WTC11 (cell line): ENCODE data around the gene LZTS2.

Experiments used
- KAT7 ChIP-seq: sonication (generic); formaldehyde crosslinking; IDR thresholded peaks from 2 replicates; pipeline ENCODE4 v1.8.1; 2023; ENCODE audit warnings: missing genetic modification reagents, mild to moderate bottlenecking, borderline replicate concordance
- TCF7 ChIP-seq: sonication (generic); formaldehyde crosslinking; IDR thresholded peaks from 2 replicates; pipeline ENCODE4 v1.8.0; 2022; ENCODE audit warnings: mild to moderate bottlenecking, low read depth, missing genetic modification reagents, moderate library complexity
- TF ChIP-seq, protein P1 (sequence below): sonication (generic); formaldehyde crosslinking; IDR thresholded peaks from 2 replicates; pipeline ENCODE4 v1.8.1; 2023; ENCODE audit warnings: mild to moderate bottlenecking, missing genetic modification reagents, moderate library complexity

DNA sequence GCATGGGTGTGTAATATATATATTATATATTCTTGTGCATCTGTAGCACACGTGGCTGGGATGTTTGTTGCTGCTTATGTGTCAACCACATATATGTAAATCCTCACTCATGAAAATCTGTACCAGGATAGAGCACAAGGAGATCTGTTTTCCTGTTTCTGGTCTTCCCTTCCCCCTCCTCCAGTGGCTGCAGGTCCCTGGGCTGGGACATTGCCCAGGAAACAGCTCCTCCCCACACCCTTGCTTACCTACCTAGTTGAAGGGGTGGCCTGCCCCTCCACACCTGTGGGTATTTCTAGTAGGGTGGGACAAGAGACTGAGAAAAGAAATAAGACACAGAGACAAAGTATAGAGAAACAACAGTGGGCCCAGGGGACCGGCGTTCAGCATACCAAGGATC lies 33.7 kb downstream of the LZTS2 start:
- TF ChIP-seq, protein P1, sequence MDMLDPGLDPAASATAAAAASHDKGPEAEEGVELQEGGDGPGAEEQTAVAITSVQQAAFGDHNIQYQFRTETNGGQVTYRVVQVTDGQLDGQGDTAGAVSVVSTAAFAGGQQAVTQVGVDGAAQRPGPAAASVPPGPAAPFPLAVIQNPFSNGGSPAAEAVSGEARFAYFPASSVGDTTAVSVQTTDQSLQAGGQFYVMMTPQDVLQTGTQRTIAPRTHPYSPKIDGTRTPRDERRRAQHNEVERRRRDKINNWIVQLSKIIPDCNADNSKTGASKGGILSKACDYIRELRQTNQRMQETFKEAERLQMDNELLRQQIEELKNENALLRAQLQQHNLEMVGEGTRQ (CRISPR knock-in tag) = no peak
- TF ChIP-seq TCF7 (CRISPR knock-in tag) = no peak
- TF ChIP-seq KAT7 (CRISPR knock-in tag) = no peak
